ENCODE measurements around the gene ANKRD9.

GRCh38 chr14:102481371-102481770 is 28.2 kb downstream of the ANKRD9 start:
- TF ChIP-seq CTCF (IDR thresholded peaks at IDR 0.05): no peak
- no peak for TF ChIP-seq POLR2AphosphoS5 (IDR thresholded peaks at IDR 0.05; ENCODE audit: insufficient read depth in 1 of 2, low read depth in 1 of 2)
- no peak for TF ChIP-seq POLR2A (IDR thresholded peaks at IDR 0.05)
